HEK293 (cell line): Measurements from ENCODE around the gene BUB1B.

Experiments used
- ZNF707 ChIP-seq: fragments of 450-650 bp; formaldehyde crosslinking; IDR thresholded peaks from 2 replicates; pipeline ENCODE4 v1.5.1; 2016; ENCODE audit warnings: missing biosample characterization, missing genetic modification characterization
- TF ChIP-seq, protein P1 (sequence below): fragments of 450-650 bp; formaldehyde crosslinking; IDR thresholded peaks from 2 replicates; pipeline ENCODE4 v1.5.1; 2016; ENCODE audit warnings: missing biosample characterization, missing genetic modification characterization

GRCh38 chr15:40198355-40199085, 37.7 kb downstream of the BUB1B start:
- TF ChIP-seq ZNF707 = no peak
- TF ChIP-seq, protein P1, sequence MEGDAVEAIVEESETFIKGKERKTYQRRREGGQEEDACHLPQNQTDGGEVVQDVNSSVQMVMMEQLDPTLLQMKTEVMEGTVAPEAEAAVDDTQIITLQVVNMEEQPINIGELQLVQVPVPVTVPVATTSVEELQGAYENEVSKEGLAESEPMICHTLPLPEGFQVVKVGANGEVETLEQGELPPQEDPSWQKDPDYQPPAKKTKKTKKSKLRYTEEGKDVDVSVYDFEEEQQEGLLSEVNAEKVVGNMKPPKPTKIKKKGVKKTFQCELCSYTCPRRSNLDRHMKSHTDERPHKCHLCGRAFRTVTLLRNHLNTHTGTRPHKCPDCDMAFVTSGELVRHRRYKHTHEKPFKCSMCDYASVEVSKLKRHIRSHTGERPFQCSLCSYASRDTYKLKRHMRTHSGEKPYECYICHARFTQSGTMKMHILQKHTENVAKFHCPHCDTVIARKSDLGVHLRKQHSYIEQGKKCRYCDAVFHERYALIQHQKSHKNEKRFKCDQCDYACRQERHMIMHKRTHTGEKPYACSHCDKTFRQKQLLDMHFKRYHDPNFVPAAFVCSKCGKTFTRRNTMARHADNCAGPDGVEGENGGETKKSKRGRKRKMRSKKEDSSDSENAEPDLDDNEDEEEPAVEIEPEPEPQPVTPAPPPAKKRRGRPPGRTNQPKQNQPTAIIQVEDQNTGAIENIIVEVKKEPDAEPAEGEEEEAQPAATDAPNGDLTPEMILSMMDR (tag by site-specific recombination) = no peak
